GM12801 (cell line): ENCODE data around the gene STARD8.

Experiments used
- TF ChIP-seq, protein P1 (sequence below): IDR thresholded peaks from one replicate; pipeline ENCODE4 v1.5.1; 2011; ENCODE audit warnings: control low read depth; ENCODE audit not compliant: insufficient read length; ENCODE audit errors: extremely low read depth

The STARD8 gene

DNA sequence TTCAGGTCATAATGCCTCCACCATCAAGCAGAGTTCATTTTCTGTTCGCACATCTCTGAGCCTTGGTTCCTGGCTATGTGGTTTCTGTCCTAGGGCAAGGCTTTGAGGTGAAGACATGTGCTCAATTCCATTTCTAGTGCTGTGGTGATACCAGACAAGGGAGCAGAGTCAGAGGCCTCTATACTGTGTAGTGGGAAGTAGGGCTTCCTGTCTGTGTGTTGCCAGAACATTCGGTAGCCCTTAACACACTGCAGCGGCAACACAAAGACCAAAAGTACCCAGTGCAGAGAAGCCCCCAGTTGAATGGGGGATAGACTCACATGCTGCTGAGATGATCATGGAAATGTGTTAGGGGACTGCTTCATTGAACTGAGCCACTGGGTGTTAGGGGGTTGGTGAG, 56.4 kb downstream of the STARD8 start:
- TF ChIP-seq, protein P1, sequence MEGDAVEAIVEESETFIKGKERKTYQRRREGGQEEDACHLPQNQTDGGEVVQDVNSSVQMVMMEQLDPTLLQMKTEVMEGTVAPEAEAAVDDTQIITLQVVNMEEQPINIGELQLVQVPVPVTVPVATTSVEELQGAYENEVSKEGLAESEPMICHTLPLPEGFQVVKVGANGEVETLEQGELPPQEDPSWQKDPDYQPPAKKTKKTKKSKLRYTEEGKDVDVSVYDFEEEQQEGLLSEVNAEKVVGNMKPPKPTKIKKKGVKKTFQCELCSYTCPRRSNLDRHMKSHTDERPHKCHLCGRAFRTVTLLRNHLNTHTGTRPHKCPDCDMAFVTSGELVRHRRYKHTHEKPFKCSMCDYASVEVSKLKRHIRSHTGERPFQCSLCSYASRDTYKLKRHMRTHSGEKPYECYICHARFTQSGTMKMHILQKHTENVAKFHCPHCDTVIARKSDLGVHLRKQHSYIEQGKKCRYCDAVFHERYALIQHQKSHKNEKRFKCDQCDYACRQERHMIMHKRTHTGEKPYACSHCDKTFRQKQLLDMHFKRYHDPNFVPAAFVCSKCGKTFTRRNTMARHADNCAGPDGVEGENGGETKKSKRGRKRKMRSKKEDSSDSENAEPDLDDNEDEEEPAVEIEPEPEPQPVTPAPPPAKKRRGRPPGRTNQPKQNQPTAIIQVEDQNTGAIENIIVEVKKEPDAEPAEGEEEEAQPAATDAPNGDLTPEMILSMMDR, result no peak

DNA sequence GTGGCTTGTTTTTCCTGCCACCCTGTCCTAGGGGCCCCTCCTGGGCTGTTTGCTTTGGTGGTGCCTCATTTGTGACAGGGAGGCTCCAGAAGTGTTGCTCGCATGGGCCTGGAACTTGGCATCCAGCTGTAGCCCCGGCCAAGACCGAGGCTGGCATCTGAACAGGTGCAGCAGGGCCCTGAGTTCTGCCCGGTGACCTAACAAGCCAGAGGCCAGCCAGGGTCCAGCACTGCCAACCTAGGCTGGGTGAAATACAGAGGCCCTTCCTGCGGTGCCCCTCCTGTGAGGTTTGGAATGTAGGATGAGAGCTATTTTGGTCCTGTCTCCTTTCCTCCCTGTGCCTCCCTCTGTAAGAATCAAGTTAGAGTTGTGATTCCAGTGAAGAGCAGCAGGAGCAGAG, 58.5 kb downstream of the STARD8 start:
- TF ChIP-seq, protein P1, result no peak

DNA sequence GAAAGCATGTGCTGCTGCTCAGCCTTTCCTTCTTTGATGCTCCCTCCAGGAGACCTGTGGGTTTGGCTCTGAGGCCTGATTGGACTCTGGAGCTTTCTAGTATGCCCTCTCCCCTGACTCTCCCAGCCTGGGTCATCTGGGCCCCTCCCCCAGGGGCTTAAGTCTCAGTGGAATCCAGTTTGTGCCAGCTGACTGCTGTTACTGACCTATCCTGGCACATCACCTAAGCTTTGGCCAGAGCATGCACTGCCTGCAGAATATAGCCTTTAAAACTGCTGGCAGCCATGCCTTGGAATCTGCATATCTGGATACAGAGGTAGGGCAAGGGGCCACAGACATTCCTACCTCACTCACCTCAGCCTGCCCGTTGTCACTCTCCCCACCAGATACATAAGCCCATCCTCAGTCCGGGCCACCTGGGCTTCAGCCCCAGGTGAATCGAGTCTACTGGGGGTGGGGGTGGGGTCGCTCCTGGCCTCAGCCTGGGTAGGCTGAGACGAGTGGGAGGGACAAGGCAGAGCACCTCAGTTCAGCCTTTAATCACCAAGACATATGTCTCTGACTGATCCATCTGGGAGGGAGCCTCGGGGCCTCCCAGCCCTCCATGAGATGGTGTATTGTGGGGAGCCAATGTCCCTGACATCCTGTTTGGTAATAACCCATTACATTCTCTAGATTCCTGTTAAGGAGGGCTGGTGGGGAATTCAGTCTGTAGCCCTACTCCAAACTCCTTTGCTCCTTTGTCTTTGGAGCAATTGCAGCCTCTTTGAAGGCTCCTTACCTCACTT, 61.2 kb downstream of the STARD8 start:
- TF ChIP-seq, protein P1, result no peak

DNA sequence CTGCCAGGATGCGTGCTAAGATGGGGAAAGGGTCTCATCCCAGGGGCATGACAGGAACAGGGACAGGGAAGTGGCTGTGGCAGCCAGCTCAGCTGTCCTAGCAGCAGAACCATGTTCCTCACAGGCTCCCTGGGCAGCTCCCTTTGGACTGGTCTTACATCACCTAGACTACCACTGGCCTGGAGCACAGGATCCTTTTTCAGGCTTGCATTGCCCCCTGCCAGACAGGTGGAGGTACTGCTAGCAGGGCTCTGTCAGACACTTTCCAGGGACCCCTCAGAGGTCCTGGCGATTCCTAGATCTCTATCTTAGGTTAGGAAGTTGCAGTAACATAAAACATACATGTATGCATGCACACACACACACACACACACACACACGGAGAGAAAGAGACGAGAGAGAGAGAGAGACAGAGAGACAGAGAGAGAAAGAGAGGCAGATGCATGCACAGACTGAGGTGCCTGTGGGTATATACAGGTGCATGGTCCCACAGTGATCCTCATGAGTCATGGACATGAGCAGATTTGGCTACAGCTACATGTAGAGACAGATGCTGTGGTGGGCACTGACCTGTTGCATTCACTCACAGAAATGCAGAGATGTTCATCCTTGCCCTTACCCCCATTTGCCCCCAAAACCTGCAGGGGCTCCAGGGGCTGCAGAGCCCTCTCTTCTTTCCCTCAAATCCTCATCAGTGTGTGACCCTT, 63.6 kb downstream of the STARD8 start:
- TF ChIP-seq, protein P1, result no peak

DNA sequence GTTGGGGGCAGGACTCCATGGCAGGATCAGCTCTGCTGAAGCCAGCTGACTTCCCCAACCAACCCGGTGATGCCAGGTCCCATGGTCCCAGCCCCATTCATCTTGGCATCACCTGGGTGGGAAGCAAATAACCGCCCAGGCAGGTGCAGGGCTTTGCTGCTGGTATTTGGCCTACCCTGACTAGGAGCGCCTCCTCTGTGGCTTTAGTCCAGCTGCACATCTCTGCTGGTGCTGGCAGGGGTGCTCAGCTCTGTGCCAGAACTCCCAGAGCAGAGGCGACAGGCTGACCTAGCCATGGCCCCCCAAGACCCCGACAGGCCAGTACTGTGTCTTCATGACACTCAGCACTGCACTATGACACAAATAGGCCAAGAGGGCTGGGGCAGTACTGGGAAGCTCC, 64.4 kb downstream of the STARD8 start:
- TF ChIP-seq, protein P1, result no peak

DNA sequence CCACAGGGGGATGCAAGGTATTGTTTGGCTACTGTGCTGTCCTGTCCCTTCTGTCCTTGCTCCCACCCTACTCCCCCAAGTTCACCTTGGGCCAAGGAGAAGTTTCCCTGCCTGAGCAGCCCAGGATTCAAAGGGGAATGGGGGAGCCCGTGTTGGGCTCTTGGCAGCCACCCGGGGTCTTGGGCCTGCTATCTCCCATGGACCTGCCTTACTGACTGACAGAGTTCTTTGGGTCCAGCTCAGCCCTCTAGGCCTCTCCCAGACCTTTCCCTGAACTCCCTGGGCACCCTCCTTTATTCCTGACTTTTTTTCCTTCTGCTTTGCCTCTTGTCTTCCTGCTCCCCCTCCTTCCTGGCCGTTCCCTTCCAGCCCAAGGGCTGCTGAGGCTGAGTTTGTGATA, 67.4 kb downstream of the STARD8 start:
- TF ChIP-seq, protein P1, result no peak

DNA sequence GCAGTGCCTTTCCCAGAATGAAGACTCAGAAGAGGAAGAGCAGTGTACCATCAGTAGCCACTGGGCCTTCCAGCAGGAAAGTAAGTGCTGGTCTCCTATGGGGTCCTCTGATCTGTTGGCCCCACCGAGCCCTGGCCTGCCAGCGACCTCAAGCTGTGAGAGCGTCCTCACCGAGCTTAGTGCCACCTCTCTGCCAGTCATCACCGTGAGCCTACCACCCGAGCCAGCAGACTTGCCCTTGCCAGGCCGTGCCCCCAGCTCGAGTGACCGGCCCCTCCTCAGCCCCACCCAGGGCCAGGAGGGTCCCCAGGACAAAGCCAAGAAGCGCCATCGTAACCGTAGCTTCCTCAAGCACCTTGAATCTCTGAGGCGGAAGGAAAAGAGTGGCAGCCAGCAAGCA, 69.7 kb downstream of the STARD8 start:
- TF ChIP-seq, protein P1, result no peak
